GM13976 (cell line): ENCODE measurements around the gene SLC26A11.

Source experiments
- DNase-seq: peaks from one replicate; pipeline ENCODE4 v3.0.0; 2012; ENCODE audit warnings: low spot score
- in situ Hi-C: fragments of 300-500 bp; cut with MboI; formaldehyde crosslinking; loops from one replicate; pipeline ENCODE4 v1.12.0; 2022; ENCODE audit warnings: low sequenced_read_pairs, mixed read lengths, inconsistent platforms; ENCODE audit not compliant: unreplicated experiment
- TF ChIP-seq, protein P1 (sequence below): IDR thresholded peaks from 2 replicates; pipeline ENCODE4 v1.5.1; 2012; ENCODE audit warnings: borderline replicate concordance, mild to moderate bottlenecking; ENCODE audit not compliant: insufficient read depth; ENCODE audit errors: extremely low read depth, missing control alignments, control extremely low read depth

SLC26A11 gene

DNA sequence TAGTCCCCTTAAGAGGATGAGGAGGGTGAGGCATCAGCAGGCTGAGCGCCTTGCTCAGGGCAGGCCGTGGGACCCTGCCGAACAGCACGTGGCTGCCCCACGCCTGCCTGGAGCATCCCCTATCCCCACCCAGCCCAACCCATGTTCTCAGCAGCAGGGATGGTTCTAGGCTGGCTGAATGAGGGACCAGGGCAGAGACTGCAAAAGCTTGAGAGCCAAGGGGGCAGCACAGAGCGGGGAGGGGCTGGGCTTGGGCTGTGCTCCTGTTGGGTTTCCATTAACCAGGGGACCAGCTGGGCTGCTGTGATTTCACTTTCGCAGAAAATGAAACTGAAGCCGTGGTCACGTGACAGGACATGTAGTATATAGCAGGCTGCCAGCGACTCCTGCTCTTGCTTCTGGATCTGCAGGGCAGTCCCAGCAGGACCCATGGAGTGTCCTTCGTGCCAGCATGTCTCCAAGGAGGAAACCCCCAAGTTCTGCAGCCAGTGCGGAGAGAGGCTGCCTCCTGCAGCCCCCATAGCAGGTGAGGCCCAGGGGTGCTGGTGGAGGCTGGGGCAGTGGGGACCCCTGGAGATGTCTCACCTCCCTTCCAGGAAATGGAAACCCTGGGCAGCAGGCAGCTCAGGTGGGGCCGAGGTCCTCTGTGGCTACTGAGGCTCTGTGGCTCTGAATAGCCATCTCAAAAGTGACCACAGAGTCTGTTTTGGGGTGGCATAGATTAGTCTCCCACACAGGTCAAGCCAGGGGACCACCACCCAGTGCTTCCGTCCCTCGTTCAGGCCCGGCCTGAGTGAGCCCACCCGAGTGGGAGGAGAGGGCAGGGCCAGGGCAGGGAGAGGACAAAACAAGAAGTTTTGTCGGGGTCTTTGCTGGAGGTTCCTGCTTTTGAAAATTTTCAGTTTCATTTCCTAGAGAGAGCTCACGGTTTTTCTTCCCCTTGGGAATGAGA, 43.3 kb downstream of the SLC26A11 start:
- in situ Hi-C loops, result no loop called here
- peak; percentile 91 for DNase-seq

DNA sequence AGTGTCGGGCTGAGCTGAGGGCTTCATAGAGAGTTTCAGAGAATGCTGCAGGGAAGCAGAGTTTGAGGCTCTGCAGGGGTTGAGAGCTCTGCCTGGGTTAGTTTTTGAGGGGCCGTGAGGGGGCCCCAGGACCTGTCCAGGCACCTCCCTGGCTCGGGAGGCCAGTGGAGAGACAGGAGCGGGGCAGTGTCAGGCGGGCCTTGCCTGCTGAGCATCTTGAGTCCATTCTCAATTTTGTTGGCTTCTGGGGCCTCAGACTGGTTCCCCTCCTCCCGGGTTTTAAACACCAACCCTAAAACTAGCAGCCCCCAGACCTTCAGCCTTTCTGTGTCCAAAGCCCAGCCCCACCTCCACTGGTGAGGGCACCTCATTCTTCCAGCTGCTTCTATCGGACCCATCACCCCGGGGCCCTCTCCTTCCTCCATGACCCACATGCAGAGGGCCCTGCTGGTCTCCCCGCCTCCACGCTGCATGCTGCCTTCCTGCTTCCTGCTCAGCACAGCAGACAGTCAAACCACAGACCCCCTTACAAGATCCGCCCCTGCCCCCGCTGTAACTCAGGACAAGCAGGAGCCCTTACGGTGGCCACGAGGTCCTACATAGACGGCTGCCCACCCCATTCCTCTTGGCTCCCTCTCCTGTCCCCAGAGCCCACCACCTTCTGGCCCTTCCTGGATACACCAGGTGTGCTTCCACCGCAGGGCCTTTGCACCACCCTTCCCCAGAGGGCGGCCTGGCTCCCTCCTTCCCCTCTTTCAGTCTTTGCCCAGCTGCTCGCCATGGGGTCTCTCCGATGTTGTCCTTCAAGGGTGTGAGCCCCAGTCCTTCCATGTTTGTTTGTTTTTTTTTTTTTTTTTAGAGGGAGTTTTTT, 44.2 kb downstream of the SLC26A11 start:
- no peak for DNase-seq
- TF ChIP-seq, protein P1, sequence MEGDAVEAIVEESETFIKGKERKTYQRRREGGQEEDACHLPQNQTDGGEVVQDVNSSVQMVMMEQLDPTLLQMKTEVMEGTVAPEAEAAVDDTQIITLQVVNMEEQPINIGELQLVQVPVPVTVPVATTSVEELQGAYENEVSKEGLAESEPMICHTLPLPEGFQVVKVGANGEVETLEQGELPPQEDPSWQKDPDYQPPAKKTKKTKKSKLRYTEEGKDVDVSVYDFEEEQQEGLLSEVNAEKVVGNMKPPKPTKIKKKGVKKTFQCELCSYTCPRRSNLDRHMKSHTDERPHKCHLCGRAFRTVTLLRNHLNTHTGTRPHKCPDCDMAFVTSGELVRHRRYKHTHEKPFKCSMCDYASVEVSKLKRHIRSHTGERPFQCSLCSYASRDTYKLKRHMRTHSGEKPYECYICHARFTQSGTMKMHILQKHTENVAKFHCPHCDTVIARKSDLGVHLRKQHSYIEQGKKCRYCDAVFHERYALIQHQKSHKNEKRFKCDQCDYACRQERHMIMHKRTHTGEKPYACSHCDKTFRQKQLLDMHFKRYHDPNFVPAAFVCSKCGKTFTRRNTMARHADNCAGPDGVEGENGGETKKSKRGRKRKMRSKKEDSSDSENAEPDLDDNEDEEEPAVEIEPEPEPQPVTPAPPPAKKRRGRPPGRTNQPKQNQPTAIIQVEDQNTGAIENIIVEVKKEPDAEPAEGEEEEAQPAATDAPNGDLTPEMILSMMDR, result no peak
- in situ Hi-C loops, result no loop called here

More for the DNA sequence above, 43.3 kb downstream of the SLC26A11 start:
- TF ChIP-seq, protein P1, result peak; percentile 5

DNA sequence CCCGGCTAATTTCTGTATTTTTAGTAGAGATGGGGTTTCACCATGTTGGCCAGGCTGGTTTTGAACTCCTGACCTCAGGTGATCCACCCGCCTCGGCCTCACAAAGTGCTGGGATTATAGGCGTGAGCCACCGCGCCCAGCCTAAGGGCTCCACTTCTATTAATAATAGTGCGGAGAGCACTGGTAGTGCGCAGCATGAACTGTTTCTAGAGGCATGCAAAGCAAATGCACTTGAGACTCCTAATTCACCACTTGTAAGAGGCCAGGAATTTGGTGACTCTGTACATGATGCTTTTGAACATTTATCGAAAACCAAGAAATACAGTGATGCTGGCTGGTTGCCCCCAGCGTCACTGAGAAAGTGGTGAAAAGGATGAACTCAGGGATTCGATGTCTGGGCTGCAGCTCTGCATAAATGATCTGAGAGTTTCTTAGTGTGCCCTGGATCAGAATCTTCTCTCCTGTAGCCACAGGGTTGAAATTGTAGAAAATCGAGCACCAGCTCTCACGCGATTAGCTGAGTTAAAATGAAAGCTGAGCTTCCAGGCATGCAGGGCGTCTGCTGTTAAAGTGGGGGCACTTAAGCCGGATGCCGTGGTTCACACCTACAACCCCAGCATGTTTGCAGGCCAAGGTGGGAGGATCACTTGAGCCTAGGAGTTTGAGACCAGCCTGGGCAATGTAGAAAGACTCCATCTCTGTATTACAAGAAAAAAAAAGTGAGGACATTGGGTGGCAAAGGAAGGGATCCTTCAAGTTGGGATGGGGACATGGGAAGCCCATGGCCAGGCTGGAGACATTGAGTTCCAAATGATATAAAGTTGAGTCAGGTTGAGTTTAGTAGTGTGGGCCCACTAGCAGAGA, 45.2 kb downstream of the SLC26A11 start:
- in situ Hi-C loops, result no loop called here
- TF ChIP-seq, protein P1, result no peak
- peak; percentile 75 for DNase-seq

DNA sequence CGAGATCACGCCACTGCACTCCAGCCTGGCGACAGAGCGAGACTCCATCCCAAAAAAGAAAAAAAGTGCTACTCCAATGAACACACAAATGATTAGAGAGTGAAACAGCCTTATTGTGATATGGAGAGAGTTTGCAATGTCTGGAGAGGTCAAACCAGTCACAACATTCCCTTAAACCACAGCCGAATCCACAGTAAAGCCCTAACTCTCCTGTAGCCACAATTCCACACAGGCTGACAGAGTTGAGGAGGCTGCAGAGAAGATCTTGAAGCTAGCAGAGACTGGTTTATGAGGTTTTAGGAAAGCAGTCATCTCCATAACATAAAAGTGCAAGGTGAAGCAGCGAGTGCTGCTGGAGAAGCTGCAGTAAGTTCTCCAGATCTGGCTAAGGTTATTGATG, 47.2 kb downstream of the SLC26A11 start:
- no peak for DNase-seq
- TF ChIP-seq, protein P1, result no peak
- in situ Hi-C loops, result no loop called here

DNA sequence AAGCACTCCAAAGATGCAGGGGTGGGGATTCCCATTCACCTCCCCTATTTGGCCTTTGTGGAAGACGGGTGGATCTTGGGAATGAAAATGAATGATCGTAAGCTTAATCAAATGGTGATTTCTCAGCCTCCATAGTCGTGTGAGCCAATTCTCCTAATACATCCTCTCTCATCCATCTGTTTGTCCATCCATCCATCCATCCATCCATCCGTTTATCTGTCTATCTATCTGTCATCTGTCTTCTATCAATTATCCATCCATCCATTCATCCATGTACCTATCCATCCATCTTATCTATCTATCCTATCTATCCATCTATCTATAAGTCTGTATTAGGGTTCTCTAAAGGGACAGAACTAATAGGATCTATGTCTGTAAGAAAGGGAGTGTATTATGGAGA, 48.2 kb downstream of the SLC26A11 start:
- TF ChIP-seq, protein P1, result no peak
- no peak for DNase-seq
- in situ Hi-C loops, result no loop called here
